Bronchial epithelial cell (primary cell): ENCODE measurements around the gene NES. TPM values are rescaled to one million over a fixed set of nuclear protein-coding genes. Genes with fewer than 3 reads are reported as not detected.
A peak's percentile ranks its signal among the peaks of the same experiment; 100 is the strongest.

ENCODE experiments used
- DNase-seq: peaks from one replicate; pipeline ENCODE4 v3.0.0-alpha.2; 2010; ENCODE audit warnings: low read depth
- FAIRE-seq: peaks from 2 replicates; lab custom pipeline; 2011; peaks lifted over from hg19 to GRCh38; lab: Jason Lieb, UNC
- H3K27me3 ChIP-seq: 2 replicates; pipeline ENCODE4 v1.5.1; 2011; ENCODE audit warnings: low read length; ENCODE audit not compliant: control insufficient read depth, insufficient read depth
- H3K36me3 ChIP-seq: 2 replicates; pipeline ENCODE4 v1.5.1; 2011; ENCODE audit warnings: low read length; ENCODE audit not compliant: control insufficient read depth, insufficient read depth
- H3K4me3 ChIP-seq: 2 replicates; pipeline ENCODE4 v1.5.1; 2011; ENCODE audit warnings: mild to moderate bottlenecking, low read depth, low read length, control low read depth
- CTCF ChIP-seq: IDR thresholded peaks from 2 replicates; pipeline ENCODE4 v1.5.1; 2011; ENCODE audit warnings: mild to moderate bottlenecking, moderate library complexity, low read length, control low read depth, inconsistent platforms; ENCODE audit not compliant: insufficient read depth, severe bottlenecking
- total RNA-seq: library from RNA; depleted of rRNA; stranded (reverse); fragments of >200 nt; gene quantifications from 2 replicates; pipeline ENCODE4 v1.2.1, GENCODE V29; 2014

The NES gene
- total RNA-seq, 1 donor from 2014 or later = under 0.01 TPM

GRCh38 chr1:156625436-156626078, 51.6 kb downstream of the NES start:
- Histone ChIP-seq H3K4me3 (no peak overlapping the region), H3K36me3 (no peaks in the 10 kb centered on the region), H3K27me3 (peaks cover 27% of the 10 kb centered on the region)
- no peak for FAIRE-seq
- TF ChIP-seq CTCF = peak; percentile 83
- DNase-seq = peak; percentile 21

- H3K4me3 ChIP-seq = peak overlapping the region; percentile 34
- FAIRE-seq = no peak
- H3K27me3 ChIP-seq = peaks cover 28% of the 10 kb centered on the region
Measured at GRCh38 chr1:156624814-156625435, 52.3 kb downstream of the NES start.

GRCh38 chr1:156623946-156624813, 53.0 kb downstream of the NES start:
- peak; percentile 54 for TF ChIP-seq CTCF
- H3K36me3 ChIP-seq = no peaks in the 10 kb centered on the region
- H3K27me3 ChIP-seq = peaks cover 33% of the 10 kb centered on the region
- H3K4me3 ChIP-seq = peak overlapping the region; percentile 34
- FAIRE-seq (no peak), DNase-seq (no peak)

More at GRCh38 chr1:156624814-156625435, 52.3 kb downstream of the NES start:
- no peaks in the 10 kb centered on the region for H3K36me3 ChIP-seq
- no peak for DNase-seq
- TF ChIP-seq CTCF = no peak

GRCh38 chr1:156622581-156623297, 54.5 kb downstream of the NES start:
- DNase-seq (no peak), FAIRE-seq (no peak)
- H3K27me3 ChIP-seq = peaks cover 33% of the 10 kb centered on the region
- no peak overlapping the region for H3K4me3 ChIP-seq
- no peak for TF ChIP-seq CTCF
- no peaks in the 10 kb centered on the region for H3K36me3 ChIP-seq

GRCh38 chr1:156619582-156619955, 57.6 kb downstream of the NES start:
- Histone ChIP-seq H3K27me3 (peaks cover 27% of the 10 kb centered on the region), H3K4me3 (no peak overlapping the region), H3K36me3 (no peaks in the 10 kb centered on the region)
- FAIRE-seq (no peak), DNase-seq (no peak)
- no peak for TF ChIP-seq CTCF
